MM.1S (cell line): ENCODE results near the gene ADAMTS12.

Experiments
- CTCF ChIP-seq: fragments of 300-600 bp; sonication (generic); IDR thresholded peaks from 2 replicates; pipeline ENCODE4 v1.5.1; 2016; ENCODE audit warnings: antibody characterized with exemption, low read length, mixed read lengths
- EZH2 ChIP-seq: fragments of 300-600 bp; sonication (generic); optimal IDR thresholded peaks from 2 replicates; pipeline ENCODE3; 2017; ENCODE audit warnings: low read depth, mild to moderate bottlenecking, antibody characterized with exemption, low read length, mixed read lengths
- EZH2phosphoT487 ChIP-seq: fragments of 300-600 bp; sonication (generic); IDR thresholded peaks from 2 replicates; pipeline ENCODE4 v1.6.1; 2018; ENCODE audit warnings: antibody characterized with exemption, low read length

- TF ChIP-seq CTCF (no peak), EZH2 (no peak), EZH2phosphoT487 (no peak)
Observed at GRCh38 chr5:33833237-33833575, 58.6 kb downstream of the ADAMTS12 start.
